BJ (cell line): ENCODE measurements around the gene PDHB. TPM values are rescaled to one million over a fixed set of nuclear protein-coding genes. Genes with fewer than 3 reads are reported as not detected.

Experiments
- CTCF ChIA-PET: fragments of 350-600 bp; formaldehyde crosslinking; extraction: SDS; loops from one replicate; lab custom pipeline; 2021; ENCODE audit warnings: antibody characterized with exemption, inconsistent platforms; lab: Yijun Ruan, JAX
- POLR2A ChIA-PET: fragments of 300-600 bp; sonication (Branson Sonifier 250); formaldehyde crosslinking; extraction: SDS; loops from one replicate; lab custom pipeline; 2021; ENCODE audit warnings: antibody characterized with exemption; lab: Charles Lee
- DNase-seq: peaks from one replicate; pipeline ENCODE4 v3.0.0-alpha.2; 2011; ENCODE audit warnings: low read depth
- H3K27me3 ChIP-seq: 2 replicates; pipeline ENCODE4 v1.6.0; 2011; ENCODE audit warnings: low read length; ENCODE audit not compliant: control insufficient read depth, insufficient read depth
- H3K36me3 ChIP-seq: 2 replicates; pipeline ENCODE4 v1.5.1; 2011; ENCODE audit warnings: low read length; ENCODE audit not compliant: control insufficient read depth, insufficient read depth
- H3K4me3 ChIP-seq: 2 replicates; pipeline ENCODE4 v1.5.1; 2011; ENCODE audit warnings: low read depth, mild to moderate bottlenecking, control low read depth, low read length
- polyA plus RNA-seq: library from polyadenylated mRNA; depleted of rRNA; stranded (reverse); fragments of >200 nt; gene quantifications from 2 replicates; pipeline ENCODE4 v1.2.3, GENCODE V29; 2011
- TF ChIP-seq, protein P1 (sequence below): IDR thresholded peaks from 2 replicates; pipeline ENCODE4 v1.5.1; 2011; ENCODE audit warnings: low read depth, mild to moderate bottlenecking, control low read depth, inconsistent platforms, low read length, moderate library complexity; ENCODE audit not compliant: insufficient read depth

PDHB gene
- polyA plus RNA-seq, 1 experiment, result 86.1 TPM

DNA sequence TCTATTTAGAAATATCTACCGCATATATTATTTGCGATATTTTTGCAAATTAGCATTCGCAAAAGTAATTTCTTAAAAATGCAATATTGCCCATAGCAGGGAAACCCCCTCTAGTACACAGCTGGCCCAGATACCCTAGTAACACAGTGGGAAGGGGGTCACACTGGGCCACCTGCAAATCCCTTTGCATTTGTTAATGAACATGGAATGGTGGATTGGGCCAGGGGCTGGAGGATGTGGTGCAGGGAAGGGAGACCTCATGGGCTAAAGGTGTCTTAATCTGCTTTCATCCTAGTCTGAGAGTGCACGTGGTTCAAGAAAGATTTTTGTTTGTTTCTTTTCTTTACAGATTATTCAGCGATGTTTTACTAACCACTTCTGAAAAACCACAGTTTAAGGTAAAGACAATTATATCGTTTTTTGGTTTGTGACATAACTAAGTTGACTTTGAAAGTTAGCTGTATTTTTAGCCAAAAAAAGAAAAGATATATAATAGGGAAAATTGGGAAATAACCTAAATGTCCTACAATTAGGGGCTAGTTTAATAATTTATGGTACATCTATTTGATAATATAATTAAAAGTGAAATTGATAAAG is 30.0 kb downstream of the PDHB start:
- no peak for DNase-seq
- Histone ChIP-seq H3K27me3 (no peaks in the 10 kb centered on the region), H3K4me3 (no peak overlapping the region), H3K36me3 (peaks cover 5% of the 10 kb centered on the region)
- ChIA-PET POLR2A (no interaction called here), CTCF (interaction anchor here (0.8 to 1.3 kb wide), 3 partner anchors 11 to 79 kb away, joined by 3 to 4 read pairs (median 3); no protein-coding TSS in a partner anchor)
- TF ChIP-seq, protein P1, sequence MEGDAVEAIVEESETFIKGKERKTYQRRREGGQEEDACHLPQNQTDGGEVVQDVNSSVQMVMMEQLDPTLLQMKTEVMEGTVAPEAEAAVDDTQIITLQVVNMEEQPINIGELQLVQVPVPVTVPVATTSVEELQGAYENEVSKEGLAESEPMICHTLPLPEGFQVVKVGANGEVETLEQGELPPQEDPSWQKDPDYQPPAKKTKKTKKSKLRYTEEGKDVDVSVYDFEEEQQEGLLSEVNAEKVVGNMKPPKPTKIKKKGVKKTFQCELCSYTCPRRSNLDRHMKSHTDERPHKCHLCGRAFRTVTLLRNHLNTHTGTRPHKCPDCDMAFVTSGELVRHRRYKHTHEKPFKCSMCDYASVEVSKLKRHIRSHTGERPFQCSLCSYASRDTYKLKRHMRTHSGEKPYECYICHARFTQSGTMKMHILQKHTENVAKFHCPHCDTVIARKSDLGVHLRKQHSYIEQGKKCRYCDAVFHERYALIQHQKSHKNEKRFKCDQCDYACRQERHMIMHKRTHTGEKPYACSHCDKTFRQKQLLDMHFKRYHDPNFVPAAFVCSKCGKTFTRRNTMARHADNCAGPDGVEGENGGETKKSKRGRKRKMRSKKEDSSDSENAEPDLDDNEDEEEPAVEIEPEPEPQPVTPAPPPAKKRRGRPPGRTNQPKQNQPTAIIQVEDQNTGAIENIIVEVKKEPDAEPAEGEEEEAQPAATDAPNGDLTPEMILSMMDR, result no peak

DNA sequence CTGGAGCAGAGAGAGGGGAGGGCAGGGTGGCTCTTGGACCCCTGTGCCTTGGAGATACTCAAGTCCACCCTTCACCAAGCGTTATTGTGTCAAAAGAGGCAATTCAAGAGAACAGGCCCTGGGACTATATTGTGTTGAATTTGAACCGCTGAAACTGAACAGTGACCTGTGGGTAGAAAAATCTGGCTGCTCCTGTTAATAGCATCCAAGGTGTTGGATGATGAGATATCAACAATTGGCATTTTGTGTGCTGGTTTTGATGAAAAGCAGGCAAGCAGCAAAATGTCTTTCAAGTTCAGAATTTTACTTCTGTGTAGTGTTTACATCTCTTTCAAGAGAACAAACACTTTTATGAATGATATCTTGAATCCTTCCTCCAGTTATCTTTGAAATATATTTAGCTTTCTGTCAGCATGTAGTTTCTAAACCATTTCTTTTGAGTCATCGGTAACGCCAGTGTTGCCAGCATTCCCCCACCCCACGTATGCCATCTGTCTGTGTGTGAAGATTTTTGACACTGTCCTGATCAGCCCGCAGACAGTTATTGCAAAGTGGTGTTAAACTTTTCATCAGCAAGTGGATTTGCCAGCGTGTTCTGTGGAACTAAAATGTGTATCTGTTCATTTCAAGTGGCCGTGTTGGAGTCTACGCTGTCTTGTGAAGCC is 34.8 kb downstream of the PDHB start:
- no peak overlapping the region for H3K4me3 ChIP-seq
- no peak for DNase-seq
- POLR2A ChIA-PET, result interaction anchor here (0.6 kb wide), 1 partner anchor 10 kb away, joined by 3 read pairs; no protein-coding TSS in a partner anchor
- CTCF ChIA-PET, result interaction anchor here (1.0 kb wide), 1 partner anchor 77 kb away, joined by 3 read pairs; no protein-coding TSS in a partner anchor
- H3K36me3 ChIP-seq, result peaks cover 11% of the 10 kb centered on the region
- H3K27me3 ChIP-seq, result no peaks in the 10 kb centered on the region
- TF ChIP-seq, protein P1, result no peak

DNA sequence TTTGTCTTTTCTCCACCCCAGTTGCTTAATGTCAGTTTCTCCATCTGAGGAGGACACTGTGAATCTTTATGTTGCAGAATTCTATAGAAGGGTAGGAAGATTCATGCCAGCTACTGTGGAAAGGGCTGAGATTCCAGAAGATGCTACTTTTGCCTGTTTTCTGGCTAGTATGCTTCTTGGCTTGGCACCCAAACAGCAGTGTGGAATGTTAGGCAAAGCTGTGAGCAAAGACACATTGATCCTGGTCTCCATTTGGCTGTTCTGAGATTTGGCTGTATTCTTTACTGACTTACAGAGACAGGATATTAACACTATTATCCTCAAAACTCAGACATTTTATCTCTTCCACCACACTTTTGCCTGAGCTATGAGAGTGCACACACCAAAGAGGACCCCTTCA is 39.3 kb downstream of the PDHB start:
- Histone ChIP-seq H3K27me3 (no peaks in the 10 kb centered on the region), H3K4me3 (no peak overlapping the region), H3K36me3 (peaks cover 9% of the 10 kb centered on the region)
- ChIA-PET CTCF (interaction anchor here (0.9 kb wide), 1 partner anchor 17 kb away, joined by 3 read pairs; no protein-coding TSS in a partner anchor), POLR2A (no interaction called here)
- no peak for DNase-seq
- TF ChIP-seq, protein P1, result no peak

DNA sequence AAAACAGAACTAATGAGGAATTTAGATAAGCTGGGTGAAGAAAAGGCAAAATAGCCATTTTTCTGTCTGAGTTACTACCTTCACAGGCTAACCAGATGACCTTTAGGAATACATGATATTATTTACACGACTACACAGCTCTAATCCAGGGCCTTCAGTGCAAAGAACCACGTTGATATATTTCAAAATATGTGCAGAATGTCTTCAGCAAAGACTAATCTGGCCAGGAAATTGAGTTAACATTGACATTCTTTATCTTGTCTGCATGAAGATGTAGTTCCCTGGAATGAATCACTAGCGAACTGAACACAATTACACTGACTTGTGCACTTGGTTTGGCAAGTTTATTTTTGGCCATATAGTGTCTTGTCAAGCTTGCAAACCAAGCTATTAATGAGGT is 41.5 kb downstream of the PDHB start:
- ChIA-PET CTCF (interaction anchor here (0.7 to 1.2 kb wide), 3 partner anchors 8 to 1157 kb away, joined by 3 to 4 read pairs (median 4); no protein-coding TSS in a partner anchor), POLR2A (interaction anchor here (0.8 kb wide), 1 partner anchor 59 kb away, joined by 6 read pairs; the partner anchor contains the start of gene PXK)
- DNase-seq, result no peak
- TF ChIP-seq, protein P1, result no peak
- H3K4me3 ChIP-seq, result no peak overlapping the region
- H3K36me3 ChIP-seq, result peaks cover 1% of the 10 kb centered on the region
- H3K27me3 ChIP-seq, result no peaks in the 10 kb centered on the region
